ENCODE data around the gene ELOVL2.

DNA sequence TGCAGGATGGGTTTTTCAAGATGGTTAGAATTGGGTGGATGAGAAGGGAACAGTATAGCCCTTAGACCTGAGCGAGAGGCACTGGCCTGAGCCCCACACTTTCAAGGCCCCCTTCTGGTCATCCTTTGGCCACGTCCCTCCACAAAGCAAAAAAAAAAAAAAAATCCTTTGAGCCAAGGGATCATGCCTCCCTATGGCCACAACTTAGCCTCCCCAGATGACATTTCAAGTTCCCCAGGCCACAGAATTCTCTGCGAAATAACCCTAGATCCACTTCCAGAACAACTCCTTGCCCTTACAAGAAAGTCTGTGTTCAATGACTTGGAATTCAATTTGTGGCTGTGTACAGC is 30.4 kb downstream of the ELOVL2 start:
- TF ChIP-seq CTCF (IDR thresholded peaks at IDR 0.05) (no peak), POLR2A (IDR thresholded peaks at IDR 0.05) (no peak)

Data from stomach (tissue), 4 donors.